ENCODE measurements around the gene WDR74.

The WDR74 gene

DNA sequence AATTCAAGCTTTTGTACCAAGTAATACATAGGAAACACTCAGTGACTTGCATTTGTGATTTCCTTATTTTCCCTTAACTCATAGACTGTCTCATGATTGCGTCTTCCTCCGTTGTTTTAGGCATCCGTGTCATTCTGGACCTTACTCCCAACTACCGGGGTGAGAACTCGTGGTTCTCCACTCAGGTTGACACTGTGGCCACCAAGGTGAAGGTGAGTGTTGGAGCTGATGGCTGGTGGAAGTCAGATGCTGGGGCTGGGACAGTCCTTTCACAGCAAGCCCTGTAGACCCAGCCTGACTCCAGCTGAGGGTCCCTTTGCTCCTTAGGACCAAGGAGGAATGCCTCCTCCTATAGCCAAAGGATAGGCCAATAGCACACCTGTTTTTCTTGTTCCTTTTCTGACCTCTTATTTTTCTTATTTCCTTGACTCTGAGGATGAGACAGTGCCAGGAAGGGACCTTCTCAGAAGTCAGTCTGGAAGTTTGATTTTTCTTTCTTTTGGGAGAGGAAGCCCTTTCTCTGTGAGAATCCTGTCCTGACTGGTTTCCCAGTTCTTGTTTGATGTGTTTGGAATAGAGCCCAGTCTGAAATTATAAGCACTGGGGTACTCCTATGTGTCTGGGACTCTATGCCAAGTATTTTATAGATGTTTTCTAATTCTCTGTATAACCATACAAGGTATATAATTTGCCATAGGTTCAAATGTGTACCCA is 43.6 kb upstream of the WDR74 start:
- ChIA-PET POLR2A (interaction anchor here (1.1 to 2.0 kb wide), 2 partner anchors 43 to 218 kb away, joined by 3 to 13 read pairs; partner anchors contain the start of genes C11orf98, CSKMT and WDR74), CTCF (interaction anchor here (1.0 to 3.3 kb wide), 8 partner anchors 12 to 458 kb away, joined by 3 to 22 read pairs (median 3); partner anchors contain the start of gene TMEM179B)
- TF ChIP-seq, protein P1, sequence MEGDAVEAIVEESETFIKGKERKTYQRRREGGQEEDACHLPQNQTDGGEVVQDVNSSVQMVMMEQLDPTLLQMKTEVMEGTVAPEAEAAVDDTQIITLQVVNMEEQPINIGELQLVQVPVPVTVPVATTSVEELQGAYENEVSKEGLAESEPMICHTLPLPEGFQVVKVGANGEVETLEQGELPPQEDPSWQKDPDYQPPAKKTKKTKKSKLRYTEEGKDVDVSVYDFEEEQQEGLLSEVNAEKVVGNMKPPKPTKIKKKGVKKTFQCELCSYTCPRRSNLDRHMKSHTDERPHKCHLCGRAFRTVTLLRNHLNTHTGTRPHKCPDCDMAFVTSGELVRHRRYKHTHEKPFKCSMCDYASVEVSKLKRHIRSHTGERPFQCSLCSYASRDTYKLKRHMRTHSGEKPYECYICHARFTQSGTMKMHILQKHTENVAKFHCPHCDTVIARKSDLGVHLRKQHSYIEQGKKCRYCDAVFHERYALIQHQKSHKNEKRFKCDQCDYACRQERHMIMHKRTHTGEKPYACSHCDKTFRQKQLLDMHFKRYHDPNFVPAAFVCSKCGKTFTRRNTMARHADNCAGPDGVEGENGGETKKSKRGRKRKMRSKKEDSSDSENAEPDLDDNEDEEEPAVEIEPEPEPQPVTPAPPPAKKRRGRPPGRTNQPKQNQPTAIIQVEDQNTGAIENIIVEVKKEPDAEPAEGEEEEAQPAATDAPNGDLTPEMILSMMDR (IDR thresholded peaks at IDR 0.05; ENCODE audit: control extremely low read depth, extremely low read depth, low read depth, missing control alignments) = no peak
- no peak for DNase-seq (ENCODE audit: extremely low spot score)

DNA sequence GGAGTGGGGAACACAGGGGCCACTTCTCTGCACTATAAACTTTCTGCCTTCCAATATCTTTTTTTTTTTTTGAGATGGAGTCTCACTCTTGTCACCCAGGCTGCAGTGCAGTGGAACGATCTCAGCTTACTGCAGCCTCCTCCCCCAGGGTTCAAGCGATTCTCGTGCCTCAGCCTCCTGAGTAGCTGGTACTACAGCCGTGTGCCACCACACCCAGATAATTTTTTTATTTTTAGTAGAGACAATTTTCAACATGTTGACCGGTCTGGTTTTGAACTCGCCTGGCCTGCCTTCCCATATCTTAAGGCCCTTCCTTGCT is 43.0 kb upstream of the WDR74 start:
- CTCF ChIA-PET = interaction anchor here (1.0 to 3.3 kb wide), 9 partner anchors 10 to 458 kb away, joined by 3 to 22 read pairs (median 3); partner anchors contain the start of gene TMEM179B
- TF ChIP-seq, protein P1 (IDR thresholded peaks at IDR 0.05; ENCODE audit: control extremely low read depth, extremely low read depth, low read depth, missing control alignments) = no peak
- POLR2A ChIA-PET = interaction anchor here (1.1 to 2.0 kb wide), 2 partner anchors 42 to 217 kb away, joined by 3 to 13 read pairs; partner anchors contain the start of genes C11orf98, CSKMT and WDR74
- DNase-seq (ENCODE audit: extremely low spot score) = no peak

DNA sequence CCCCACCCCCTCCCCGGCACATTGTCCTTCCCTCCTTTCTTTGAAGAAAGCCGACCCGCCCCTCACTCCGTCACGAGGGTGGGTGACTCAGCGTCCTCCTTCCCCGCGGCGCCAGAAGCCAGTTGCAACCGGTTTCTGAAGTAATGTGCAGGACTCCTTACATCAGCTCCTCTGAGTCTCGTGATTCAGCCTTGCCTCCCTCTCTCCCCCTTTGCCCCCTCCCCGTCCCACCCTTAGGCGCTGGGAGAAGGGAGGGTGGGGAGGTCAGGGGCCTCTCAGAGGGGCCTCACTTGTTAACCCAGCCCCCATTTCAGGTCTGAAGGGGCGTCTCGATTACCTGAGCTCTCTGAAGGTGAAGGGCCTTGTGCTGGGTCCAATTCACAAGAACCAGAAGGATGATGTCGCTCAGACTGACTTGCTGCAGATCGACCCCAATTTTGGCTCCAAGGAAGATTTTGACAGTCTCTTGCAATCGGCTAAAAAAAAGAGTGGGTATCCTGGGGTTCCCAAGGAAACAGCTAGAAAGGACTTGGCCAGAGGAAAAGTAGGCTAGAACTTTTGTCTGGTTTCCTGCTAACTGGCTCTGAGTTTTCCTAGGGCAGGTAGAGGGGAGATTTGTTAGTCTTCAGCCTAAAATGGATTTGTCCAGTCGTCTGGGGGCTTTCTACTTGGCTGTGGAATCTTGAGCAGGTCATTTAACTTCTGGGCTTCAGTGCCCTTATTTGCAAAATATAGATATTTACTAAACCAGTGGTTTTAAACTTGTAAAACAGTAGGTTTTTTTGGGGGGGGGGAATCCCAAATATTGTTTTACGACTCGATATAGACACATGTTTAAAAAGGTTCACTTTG is 42.4 kb upstream of the WDR74 start:
- TF ChIP-seq, protein P1 (IDR thresholded peaks at IDR 0.05; ENCODE audit: control extremely low read depth, extremely low read depth, low read depth, missing control alignments) = no peak
- CTCF ChIA-PET = interaction anchor here (0.6 to 3.3 kb wide), 24 partner anchors 8 to 457 kb away, joined by 3 to 22 read pairs (median 5); partner anchors contain the start of genes C11orf98, CSKMT, HNRNPUL2 and TMEM179B

DNA sequence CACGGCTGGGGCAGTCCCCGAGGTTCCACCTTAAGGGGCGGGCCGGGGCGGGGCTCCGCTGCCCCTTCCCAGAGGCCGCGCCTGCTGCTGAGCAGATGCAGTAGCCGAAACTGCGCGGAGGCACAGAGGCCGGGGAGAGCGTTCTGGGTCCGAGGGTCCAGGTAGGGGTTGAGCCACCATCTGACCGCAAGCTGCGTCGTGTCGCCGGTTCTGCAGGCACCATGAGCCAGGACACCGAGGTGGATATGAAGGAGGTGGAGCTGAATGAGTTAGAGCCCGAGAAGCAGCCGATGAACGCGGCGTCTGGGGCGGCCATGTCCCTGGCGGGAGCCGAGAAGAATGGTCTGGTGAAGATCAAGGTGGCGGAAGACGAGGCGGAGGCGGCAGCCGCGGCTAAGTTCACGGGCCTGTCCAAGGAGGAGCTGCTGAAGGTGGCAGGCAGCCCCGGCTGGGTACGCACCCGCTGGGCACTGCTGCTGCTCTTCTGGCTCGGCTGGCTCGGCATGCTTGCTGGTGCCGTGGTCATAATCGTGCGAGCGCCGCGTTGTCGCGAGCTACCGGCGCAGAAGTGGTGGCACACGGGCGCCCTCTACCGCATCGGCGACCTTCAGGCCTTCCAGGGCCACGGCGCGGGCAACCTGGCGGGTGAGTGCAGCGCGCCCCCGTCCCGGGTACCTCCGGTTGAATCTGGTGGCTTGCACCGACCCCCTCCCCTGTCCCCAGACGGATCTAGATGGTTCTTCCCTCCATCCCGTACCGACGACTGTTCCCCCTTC is 41.6 kb upstream of the WDR74 start, which contains the start of gene SLC3A2:
SLC3A2 (plus strand) TSS at position 94 of the 776 bp plus-strand sequence; CDS start at position 222, 128 bp downstream.
- peak; percentile 91 for DNase-seq (ENCODE audit: extremely low spot score)
- TF ChIP-seq, protein P1 (IDR thresholded peaks at IDR 0.05; ENCODE audit: control extremely low read depth, extremely low read depth, low read depth, missing control alignments) = peak; percentile 80
- ChIA-PET CTCF (interaction anchor here (0.6 to 3.3 kb wide), 27 partner anchors 8 to 958 kb away, joined by 3 to 22 read pairs (median 4); partner anchors contain the start of genes C11orf98, CSKMT, HNRNPUL2 and MARK2), POLR2A (interaction anchor here (0.7 to 2.0 kb wide), 9 partner anchors 9 to 1451 kb away, joined by 5 to 14 read pairs (median 9); partner anchors contain the start of genes C11orf98, CSKMT, SDHAF2 and WDR74)

More for the DNA sequence above, 42.4 kb upstream of the WDR74 start:
- peak; percentile 87 for DNase-seq (ENCODE audit: extremely low spot score)
- POLR2A ChIA-PET = interaction anchor here (0.7 to 2.0 kb wide), 9 partner anchors 8 to 1452 kb away, joined by 5 to 14 read pairs (median 9); partner anchors contain the start of genes C11orf98, CSKMT, SDHAF2 and WDR74

DNA sequence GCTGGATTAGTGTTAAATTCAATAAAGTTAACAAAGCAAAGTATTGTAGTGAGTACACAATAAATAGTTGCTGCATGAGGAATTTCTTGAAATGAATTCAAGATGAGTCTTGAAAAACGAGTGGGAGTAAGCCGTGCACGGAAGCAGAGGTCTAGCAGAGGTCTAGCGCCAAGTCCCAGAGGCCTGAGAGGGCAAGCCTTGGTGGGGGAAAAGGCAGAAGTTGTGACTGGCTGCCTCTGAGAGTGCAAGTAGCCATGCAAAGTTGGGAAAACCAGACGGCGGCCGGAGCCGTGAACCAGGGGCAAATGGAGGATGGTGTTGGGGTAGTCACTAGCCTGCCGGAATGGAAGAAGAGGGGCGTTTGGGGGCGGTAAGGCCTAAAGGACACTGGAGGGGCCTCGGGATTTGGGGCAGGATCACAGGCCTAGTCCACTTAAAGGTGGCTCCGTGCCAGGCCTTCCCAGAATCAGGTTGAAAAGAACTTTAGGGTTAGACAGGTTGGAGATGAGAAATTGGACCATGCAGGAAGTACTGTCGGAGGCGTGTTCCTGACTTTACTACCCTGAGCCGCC is 40.9 kb upstream of the WDR74 start:
- CTCF ChIA-PET = interaction anchor here (0.7 to 3.3 kb wide), 17 partner anchors 9 to 958 kb away, joined by 3 to 16 read pairs (median 5); partner anchors contain the start of genes C11orf98, CSKMT, HNRNPUL2 and MARK2
- POLR2A ChIA-PET = interaction anchor here (0.6 to 1.9 kb wide), 4 partner anchors 19 to 94 kb away, joined by 5 to 11 read pairs (median 6); no protein-coding TSS in a partner anchor
- peak; percentile 68 for DNase-seq (ENCODE audit: extremely low spot score)
- TF ChIP-seq, protein P1 (IDR thresholded peaks at IDR 0.05; ENCODE audit: control extremely low read depth, extremely low read depth, low read depth, missing control alignments) = no peak

Measured in GM10248 (cell line).